ENCODE data around the gene FGGY.
A peak's percentile ranks its signal among the peaks of the same experiment; 100 is the strongest.
"Not testable (repeated sequence)": the region's sequence is repeated elsewhere in the genome, so short reads cannot be mapped to it uniquely, and the experiment has no call there.

FGGY gene

GRCh38 chr1:59569198-59569597 is 272.3 kb downstream of the FGGY start:
- DNase-seq (ENCODE audit: low spot score) = no peak
- no peak for FAIRE-seq

GRCh38 chr1:59570524-59570923 is 273.6 kb downstream of the FGGY start:
- FAIRE-seq = no peak
- DNase-seq (ENCODE audit: low spot score) = no peak

- FAIRE-seq (no peak), DNase-seq (ENCODE audit: low spot score) (no peak)
Observed at GRCh38 chr1:59574085-59574484, 277.2 kb downstream of the FGGY start.

- FAIRE-seq = no peak
Observed at GRCh38 chr1:59577774-59578173, 280.9 kb downstream of the FGGY start.

GRCh38 chr1:59579222-59579621 is 282.3 kb downstream of the FGGY start:
- FAIRE-seq = no peak
- DNase-seq (ENCODE audit: low spot score) = no peak

More at GRCh38 chr1:59577774-59578173, 280.9 kb downstream of the FGGY start:
- no peak for DNase-seq (ENCODE audit: low spot score)

- no peak for DNase-seq (ENCODE audit: low spot score)
- FAIRE-seq = no peak
Observed at GRCh38 chr1:59580257-59580656, 283.4 kb downstream of the FGGY start.

- DNase-seq (ENCODE audit: low spot score); FAIRE-seq: not testable (repeated sequence)
Observed at GRCh38 chr1:59592410-59592809, 295.5 kb downstream of the FGGY start.

- FAIRE-seq = no peak
- DNase-seq (ENCODE audit: low spot score) = no peak
Observed at GRCh38 chr1:59592924-59593323, 296.0 kb downstream of the FGGY start.

GRCh38 chr1:59593798-59594790 is 297.2 kb downstream of the FGGY start:
- DNase-seq (ENCODE audit: low spot score) (no peak), FAIRE-seq (no peak)

- no peak for FAIRE-seq
- no peak for DNase-seq (ENCODE audit: low spot score)
Observed at GRCh38 chr1:59595774-59596173, 298.9 kb downstream of the FGGY start.

- FAIRE-seq (no peak), DNase-seq (ENCODE audit: low spot score) (no peak)
Observed at GRCh38 chr1:59596432-59596831, 299.5 kb downstream of the FGGY start.

GRCh38 chr1:59596956-59597355 is 300.1 kb downstream of the FGGY start:
- FAIRE-seq = no peak
- DNase-seq (ENCODE audit: low spot score) = no peak

GRCh38 chr1:59597420-59598119 is 300.7 kb downstream of the FGGY start:
- DNase-seq (ENCODE audit: low spot score) (no peak), FAIRE-seq (no peak)

- DNase-seq (ENCODE audit: low spot score) (no peak), FAIRE-seq (no peak)
Observed at GRCh38 chr1:59598120-59598440, 301.2 kb downstream of the FGGY start.

GRCh38 chr1:59601041-59601441 is 304.1 kb downstream of the FGGY start:
- DNase-seq (ENCODE audit: low spot score) (peak; percentile 10), FAIRE-seq (no peak)

- FAIRE-seq (no peak), DNase-seq (ENCODE audit: low spot score) (no peak)
Observed at GRCh38 chr1:59601811-59602210, 304.9 kb downstream of the FGGY start.

GRCh38 chr1:59604191-59604590 is 307.3 kb downstream of the FGGY start:
- no peak for FAIRE-seq
- no peak for DNase-seq (ENCODE audit: low spot score)

- FAIRE-seq (no peak), DNase-seq (ENCODE audit: low spot score) (no peak)
Observed at GRCh38 chr1:59605184-59605583, 308.3 kb downstream of the FGGY start.

GRCh38 chr1:59605761-59606160 is 308.9 kb downstream of the FGGY start:
- no peak for FAIRE-seq
- no peak for DNase-seq (ENCODE audit: low spot score)

- no peak for FAIRE-seq
- DNase-seq (ENCODE audit: low spot score) = no peak
Observed at GRCh38 chr1:59609245-59609644, 312.4 kb downstream of the FGGY start.

GRCh38 chr1:59610499-59610898 is 313.6 kb downstream of the FGGY start:
- FAIRE-seq = not testable (repeated sequence)

GRCh38 chr1:59617434-59617833 is 320.5 kb downstream of the FGGY start:
- no peak for FAIRE-seq
- no peak for DNase-seq (ENCODE audit: low spot score)

More at GRCh38 chr1:59610499-59610898, 313.6 kb downstream of the FGGY start:
- DNase-seq (ENCODE audit: low spot score) = not testable (repeated sequence)
